Activated CD4-positive, alpha-beta memory T cell treated with anti-CD3 and anti-CD28 coated beads, Interleukin-2, amount 10 ng/mL, durations not matched to agents 7 days and 5 days (primary cell): ENCODE data around the gene NRN1. TPM values are rescaled to one million over a fixed set of nuclear protein-coding genes. Genes with fewer than 3 reads are reported as not detected.

Source experiments
- CTCF ChIA-PET: fragments of 350-600 bp; sonication (Branson Sonifier 250); formaldehyde crosslinking; loops from one replicate; lab custom pipeline; 2021; ENCODE audit warnings: antibody characterized with exemption, inconsistent platforms; lab: Charles Lee
- POLR2A ChIA-PET: fragments of 350-600 bp; sonication (Branson Sonifier 250); formaldehyde crosslinking; loops from one replicate; lab custom pipeline; 2021; ENCODE audit warnings: antibody characterized with exemption; lab: Charles Lee
- DNase-seq: peaks from one replicate; pipeline ENCODE4 v3.0.0-alpha.2; 2020
- H3K27ac Mint-ChIP-seq: one replicate; pipeline ENCODE4 v1.8.0; 2021; ENCODE audit warnings: mild to moderate bottlenecking, mixed read lengths
- H3K27me3 Mint-ChIP-seq: one replicate; pipeline ENCODE4 v1.8.0; 2021; ENCODE audit warnings: mixed read lengths
- H3K36me3 Mint-ChIP-seq: one replicate; pipeline ENCODE4 v1.8.0; 2021; ENCODE audit warnings: low read depth, mixed read lengths
- H3K4me1 Mint-ChIP-seq: one replicate; pipeline ENCODE4 v1.8.0; 2021; ENCODE audit warnings: mixed read lengths
- H3K4me3 Mint-ChIP-seq: one replicate; pipeline ENCODE4 v1.8.0; 2021; ENCODE audit warnings: mild to moderate bottlenecking, mixed read lengths
- H3K9me3 Mint-ChIP-seq: one replicate; pipeline ENCODE4 v1.8.0; 2021; ENCODE audit warnings: mixed read lengths
- total RNA-seq, 2 experiments: library from RNA; stranded (reverse); gene quantifications; one replicate each; pipeline ENCODE4 v1.2.3, GENCODE V29; 2021

The NRN1 gene
- total RNA-seq, 2 experiments from 2014 or later, result 3.2 to 4.1 TPM

DNA sequence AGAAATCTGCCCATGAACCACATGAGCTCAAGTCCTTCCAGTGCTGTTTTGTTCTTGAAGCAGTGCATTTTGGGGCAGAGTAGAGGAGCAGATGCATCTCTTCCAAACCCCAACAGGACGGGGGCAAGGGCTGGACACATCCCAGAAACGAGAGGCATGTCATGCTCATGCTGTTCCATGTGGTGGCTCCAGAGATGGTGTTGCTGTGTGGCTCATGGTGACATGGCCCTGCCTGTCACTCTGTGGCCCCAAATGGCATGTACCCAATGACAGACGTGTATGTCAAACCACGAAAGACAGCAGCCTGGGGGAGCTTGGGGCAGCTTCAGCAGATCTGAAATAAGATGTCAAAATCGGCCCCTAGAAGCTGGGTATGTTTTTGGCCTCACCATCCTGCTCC, 46.3 kb downstream of the NRN1 start:
- DNase-seq, result no peak
- H3K4me3 Mint-ChIP-seq, result no peak overlapping the region
- H3K27ac Mint-ChIP-seq, result no peak overlapping the region
- POLR2A ChIA-PET, result no interaction called here
- H3K9me3 Mint-ChIP-seq, result no peaks in the 10 kb centered on the region
- no peaks in the 10 kb centered on the region for H3K36me3 Mint-ChIP-seq
- no peaks in the 10 kb centered on the region for H3K4me1 Mint-ChIP-seq
- peaks cover 4% of the 10 kb centered on the region for H3K27me3 Mint-ChIP-seq
- CTCF ChIA-PET, result no interaction called here

DNA sequence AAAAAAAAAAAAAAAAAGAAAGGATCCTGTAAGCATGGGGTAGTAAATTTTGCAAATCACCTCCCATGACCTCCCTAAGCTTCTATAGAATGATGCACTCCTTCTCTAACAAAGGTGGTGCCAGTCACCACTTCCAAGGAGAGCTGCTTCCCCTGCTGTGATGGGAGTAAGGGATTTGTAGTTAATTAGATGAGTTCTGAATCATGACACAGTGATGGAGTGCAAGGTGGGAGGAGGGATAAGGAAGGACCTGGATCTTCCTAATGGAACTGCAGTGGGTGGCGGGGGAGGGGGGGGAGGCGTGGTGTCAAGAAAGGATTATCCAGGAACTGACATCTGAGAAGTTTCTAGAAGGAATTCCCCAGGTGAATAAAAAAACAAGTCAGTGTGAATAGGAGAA, 47.8 kb downstream of the NRN1 start:
- POLR2A ChIA-PET, result no interaction called here
- no peaks in the 10 kb centered on the region for H3K9me3 Mint-ChIP-seq
- no peaks in the 10 kb centered on the region for H3K4me1 Mint-ChIP-seq
- peaks cover 10% of the 10 kb centered on the region for H3K27me3 Mint-ChIP-seq
- H3K4me3 Mint-ChIP-seq, result no peak overlapping the region
- H3K36me3 Mint-ChIP-seq, result no peaks in the 10 kb centered on the region
- no peak for DNase-seq
- no peak overlapping the region for H3K27ac Mint-ChIP-seq
- CTCF ChIA-PET, result no interaction called here

DNA sequence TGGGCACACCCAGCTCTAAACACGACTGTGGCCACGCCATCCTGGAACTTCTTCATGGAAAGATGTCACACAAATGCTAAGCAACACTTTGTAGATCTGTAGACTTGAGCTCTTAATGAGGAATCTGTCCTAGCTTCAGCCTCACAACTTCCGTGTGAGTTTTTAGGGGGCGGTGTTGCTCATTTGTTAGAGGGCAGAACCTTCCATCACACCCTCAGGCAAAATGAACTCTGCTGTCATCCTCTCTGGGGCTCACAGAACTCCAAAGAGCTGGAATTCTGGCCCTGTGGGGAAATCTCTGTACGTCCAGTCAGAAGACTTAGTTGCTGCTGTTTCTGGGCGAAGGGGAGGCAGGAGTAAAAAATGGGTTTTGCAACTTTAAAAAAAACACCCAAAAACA, 49.8 kb downstream of the NRN1 start:
- no peak overlapping the region for H3K4me3 Mint-ChIP-seq
- H3K27me3 Mint-ChIP-seq, result peaks cover 18% of the 10 kb centered on the region
- DNase-seq, result no peak
- CTCF ChIA-PET, result interaction anchor here (0.7 kb wide), 1 partner anchor 14 kb away, joined by 3 read pairs; no protein-coding TSS in a partner anchor
- no peaks in the 10 kb centered on the region for H3K9me3 Mint-ChIP-seq
- no peaks in the 10 kb centered on the region for H3K4me1 Mint-ChIP-seq
- POLR2A ChIA-PET, result no interaction called here
- H3K36me3 Mint-ChIP-seq, result no peaks in the 10 kb centered on the region
- H3K27ac Mint-ChIP-seq, result no peak overlapping the region

DNA sequence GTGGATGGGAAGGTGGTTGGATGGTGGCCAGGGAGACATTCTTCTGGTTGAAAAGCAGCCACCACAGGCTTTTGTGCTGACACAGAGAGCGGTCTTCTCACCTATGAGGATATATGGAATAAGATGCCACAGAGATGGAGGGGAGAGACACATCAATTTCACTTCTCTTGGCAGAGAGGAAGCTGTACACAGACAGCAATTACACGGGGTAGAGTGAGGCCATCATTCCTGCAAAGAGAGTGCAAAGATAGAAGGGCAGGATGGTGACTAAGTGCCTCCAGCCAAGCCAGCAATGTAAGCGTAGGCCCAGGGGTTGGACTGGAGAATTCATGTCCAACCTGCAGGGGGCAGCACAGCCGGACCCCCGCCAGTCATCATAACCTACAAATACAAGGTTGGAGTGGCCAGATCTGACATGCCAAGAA, 56.4 kb downstream of the NRN1 start:
- Mint-ChIP-seq H3K27ac (no peak overlapping the region), H3K27me3 (peaks cover 18% of the 10 kb centered on the region), H3K4me1 (no peaks in the 10 kb centered on the region), H3K36me3 (no peaks in the 10 kb centered on the region), H3K4me3 (no peak overlapping the region), H3K9me3 (no peaks in the 10 kb centered on the region)
- CTCF ChIA-PET, result no interaction called here
- POLR2A ChIA-PET, result no interaction called here
- peak; percentile 30 for DNase-seq
